Left lobe of liver (tissue), 2 donors: ENCODE data around the gene ROBO4. TPM values are rescaled to one million over a fixed set of nuclear protein-coding genes. Genes with fewer than 3 reads are reported as not detected.

Experiments used
- ATAC-seq: fragments of 200-7000 bp; cut with Tn5 transposase; one replicate; pipeline ENCODE4 v1.9.1; 2020; ENCODE audit warnings: mild to moderate bottlenecking, moderate library complexity
- DNase-seq: peaks from one replicate; pipeline ENCODE4 v3.0.0-alpha.2; 2020; ENCODE audit warnings: low spot score
- total RNA-seq: library from RNA; stranded (reverse); gene quantifications from one replicate; pipeline ENCODE4 v1.2.1, GENCODE V29; 2021
- donor health status: DM: no; HTN: no; CAD: no; lungs with moderate emphysema.
- donor health status: DM: no; HTN: yes; CAD: no.

Gene ROBO4
- total RNA-seq, 1 donor from 2014 or later: 6.3 TPM

DNA sequence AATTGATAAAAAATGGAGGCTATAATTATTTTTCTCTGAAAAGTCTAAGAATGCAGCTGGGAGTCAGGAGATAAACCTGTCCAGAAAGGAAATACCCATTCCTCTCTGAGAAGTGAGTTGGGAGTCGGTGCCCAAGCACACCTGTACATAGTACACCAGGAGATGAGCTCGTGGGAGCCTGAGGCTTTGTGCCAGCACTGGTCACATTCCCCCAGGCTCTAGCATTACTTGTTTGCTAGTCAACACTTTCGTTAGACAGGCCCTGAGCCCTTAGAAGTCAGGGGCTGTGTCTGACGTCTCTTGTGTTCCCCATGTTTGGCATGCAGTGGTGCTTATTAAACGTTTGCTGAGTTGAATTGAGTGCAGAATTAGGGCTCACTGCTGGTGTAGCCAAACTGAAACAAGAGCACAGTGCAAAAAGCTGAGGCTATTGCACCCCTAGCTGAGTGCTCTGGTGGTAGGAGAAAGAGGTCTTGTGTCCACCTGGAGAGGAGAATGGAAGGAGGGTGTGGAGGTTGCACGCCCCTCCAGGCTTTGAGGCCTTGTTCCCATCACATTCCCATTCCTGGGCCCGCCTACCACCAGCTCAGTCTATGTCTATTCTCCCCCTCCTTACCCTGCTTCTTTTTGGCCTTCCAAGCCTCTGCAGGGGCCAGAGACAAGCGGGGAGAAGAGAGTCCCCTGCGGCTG, 6.8 kb downstream of the ROBO4 start:
- no peak for ATAC-seq

DNA sequence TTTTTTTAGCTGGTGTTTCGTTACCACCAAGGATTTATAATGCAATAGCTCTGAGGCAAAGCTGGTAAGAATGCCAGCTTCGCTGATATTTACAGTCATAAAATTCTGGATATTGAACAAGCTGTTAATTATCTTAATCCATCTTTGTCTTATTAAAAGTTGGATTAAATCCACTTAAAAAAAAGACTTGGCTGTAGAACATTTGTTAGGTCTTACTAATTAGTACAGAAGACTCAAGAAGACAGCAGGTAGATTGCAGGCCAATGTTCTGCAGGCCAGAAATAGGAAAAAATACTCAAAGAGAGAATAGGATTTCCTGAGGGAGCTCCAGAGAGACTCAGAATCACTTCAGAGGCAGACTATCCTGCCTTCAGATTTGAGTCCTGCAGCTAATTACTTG, 7.5 kb downstream of the ROBO4 start:
- ATAC-seq (no peak), DNase-seq (no peak)

More for the DNA sequence above, 6.8 kb downstream of the ROBO4 start:
- DNase-seq: no peak

DNA sequence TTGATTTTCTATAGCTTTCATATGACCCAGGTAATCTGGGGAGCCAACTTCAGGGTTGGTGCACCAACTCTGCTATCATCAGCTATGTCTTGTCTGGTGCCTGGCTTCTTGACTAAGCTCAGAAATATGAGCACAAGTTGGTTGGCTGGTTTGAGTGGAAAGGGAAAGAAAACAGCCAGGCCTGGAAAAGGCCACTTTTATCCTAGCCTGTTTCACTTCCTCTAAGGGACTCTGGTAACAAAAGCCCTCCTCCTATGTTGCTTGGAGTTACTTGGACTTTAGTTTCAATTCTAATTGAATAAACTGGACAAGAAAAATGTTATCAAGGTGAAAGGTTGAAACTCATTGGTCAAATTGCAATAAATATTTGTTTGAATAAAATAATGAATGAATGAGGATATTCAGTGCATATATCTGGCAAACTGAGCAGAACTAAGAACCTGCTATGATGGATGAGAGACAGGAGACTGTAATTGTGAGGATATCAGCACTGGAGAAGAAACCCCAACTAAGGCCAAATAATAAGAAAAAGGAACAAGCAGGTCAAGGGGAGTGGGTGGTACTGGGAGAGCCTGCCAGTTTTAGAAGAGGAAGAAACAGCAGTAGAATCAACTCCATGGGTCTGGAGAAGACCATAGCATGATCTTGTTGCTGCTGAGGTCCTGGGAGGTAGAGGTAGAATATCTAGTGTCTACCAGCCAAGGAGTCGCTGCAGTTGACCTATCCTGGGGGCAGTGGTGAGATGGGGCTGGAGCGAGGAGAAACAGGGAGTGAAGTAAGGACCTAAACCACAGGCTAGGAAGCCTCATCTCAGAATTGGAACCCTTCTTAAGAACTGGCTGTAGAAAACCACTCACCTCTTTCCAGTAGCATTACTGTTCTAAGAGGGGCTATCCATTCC, 8.2 kb downstream of the ROBO4 start:
- DNase-seq (no peak), ATAC-seq (no peak)

DNA sequence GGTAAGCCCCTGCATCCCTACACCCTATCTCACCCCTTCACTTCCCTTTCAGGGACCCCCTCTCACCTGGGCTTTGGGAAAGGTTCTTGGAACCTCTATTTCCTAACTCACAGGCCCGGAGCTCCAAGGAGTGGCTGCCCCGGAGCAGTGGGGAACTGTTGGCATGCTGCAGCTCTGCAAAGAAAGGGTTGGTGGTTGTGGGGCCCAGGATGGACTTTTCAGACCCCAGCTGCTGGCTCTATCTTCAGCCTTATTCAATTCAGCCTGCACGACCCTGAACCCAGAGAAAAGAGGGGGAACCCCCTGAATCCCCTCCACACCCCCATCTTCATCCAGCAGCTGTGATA, 10.0 kb downstream of the ROBO4 start:
- DNase-seq (no peak), ATAC-seq (no peak)

DNA sequence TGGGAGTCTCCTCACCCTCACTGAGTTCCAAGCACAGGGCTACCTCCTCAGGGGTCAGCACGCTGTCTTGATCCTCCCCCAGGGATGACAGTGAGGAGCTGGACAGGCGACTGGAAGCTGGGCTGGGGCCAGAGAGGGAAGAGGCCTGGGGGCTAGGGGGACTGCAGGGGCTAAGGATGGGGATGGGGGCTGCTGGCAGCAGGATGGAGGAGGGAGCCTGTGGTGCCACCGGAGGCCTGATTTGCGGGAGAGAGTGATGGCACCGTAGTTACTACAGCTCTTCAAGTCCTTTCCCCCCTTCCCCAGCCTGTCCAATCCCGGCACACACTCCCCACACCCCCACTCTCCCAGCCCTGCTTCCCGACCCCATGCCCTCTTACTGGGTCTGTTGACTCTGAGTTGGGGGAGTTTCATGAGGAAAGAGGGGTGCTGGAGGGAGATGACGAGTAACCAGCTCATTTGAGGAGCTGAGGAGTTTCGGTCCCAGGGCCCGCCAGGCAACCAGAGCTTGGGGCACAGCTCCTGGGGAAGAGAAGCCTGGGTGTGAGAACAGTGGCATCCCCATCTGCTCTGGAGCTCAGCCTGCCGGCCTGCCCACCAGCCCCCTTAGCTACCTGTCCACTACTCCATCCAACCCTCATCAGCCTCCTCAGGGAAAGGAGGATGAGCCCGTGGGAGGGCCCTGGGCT, 10.5 kb downstream of the ROBO4 start:
- no peak for DNase-seq

DNA sequence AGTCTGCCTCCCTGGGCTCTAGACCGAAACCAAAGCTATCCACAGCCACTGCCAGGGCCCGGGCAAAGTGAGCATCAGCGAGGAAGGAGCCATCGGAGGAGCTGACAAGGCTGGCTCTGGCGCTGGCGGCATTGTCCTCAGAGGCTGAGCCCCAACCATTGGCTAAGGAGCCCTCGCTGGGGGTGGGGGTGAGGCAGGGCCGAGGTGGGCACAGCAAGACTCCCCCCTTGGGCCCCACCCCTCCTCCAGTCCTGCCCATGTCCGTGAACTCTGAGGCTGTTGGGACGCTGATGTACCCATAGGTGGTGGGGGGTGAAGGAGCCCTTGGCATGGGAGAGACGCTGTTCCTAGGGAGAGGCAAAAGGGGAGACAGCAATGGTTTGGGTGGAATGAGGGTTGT, 11.2 kb downstream of the ROBO4 start:
- ATAC-seq (no peak), DNase-seq (peak; percentile 38)

More for the DNA sequence above, 10.5 kb downstream of the ROBO4 start:
- no peak for ATAC-seq

DNA sequence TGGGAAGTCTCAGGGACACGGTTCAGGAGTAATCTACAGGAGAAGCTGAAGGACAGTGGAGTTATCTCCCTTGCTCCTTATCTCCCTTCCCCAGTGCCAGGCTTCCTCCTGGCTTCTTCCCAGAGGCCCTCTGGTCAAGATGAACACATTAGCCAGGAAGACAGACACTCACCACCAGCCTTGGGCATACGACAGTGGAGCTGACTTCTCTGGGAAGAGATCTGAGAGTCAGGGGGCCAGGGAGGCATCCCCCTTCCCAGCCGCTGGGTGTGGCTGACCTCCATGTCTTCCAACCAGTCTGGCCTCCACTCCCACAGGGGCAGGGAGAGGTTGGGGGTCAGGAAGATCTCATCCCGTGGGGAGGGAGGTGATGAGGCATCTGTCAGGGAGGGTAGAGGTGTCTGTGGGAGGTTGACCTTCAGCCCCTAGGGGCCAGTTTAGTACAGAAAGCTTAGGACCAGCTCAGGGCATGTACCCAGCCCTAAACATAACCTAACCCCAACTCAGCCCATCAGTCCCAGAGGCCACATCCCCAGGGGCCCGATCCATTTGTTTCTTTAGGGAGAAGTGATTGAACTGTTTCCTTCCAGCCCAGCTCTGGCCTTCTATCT, 12.7 kb downstream of the ROBO4 start:
- DNase-seq (no peak), ATAC-seq (no peak)

DNA sequence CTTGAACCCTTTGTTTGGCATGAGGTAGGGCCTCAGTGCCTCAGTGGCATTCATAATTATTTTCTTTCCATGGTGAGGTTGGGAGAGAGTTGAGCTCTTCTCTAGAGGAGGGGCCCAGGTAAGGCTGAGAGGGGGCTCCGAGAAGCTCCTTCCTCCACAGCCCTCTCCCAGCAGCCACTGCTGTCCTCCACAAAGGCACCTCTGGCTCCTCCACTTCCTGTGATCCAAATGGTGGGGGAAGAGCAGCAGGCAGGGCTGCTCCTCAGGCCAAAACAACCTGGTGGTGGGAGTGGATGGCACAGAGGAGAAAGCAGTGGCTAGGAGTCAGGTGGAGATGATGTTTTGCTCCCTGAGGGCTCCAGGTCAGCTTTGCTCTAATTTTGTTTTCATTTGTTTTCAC, 13.3 kb downstream of the ROBO4 start:
- DNase-seq: no peak
- no peak for ATAC-seq

DNA sequence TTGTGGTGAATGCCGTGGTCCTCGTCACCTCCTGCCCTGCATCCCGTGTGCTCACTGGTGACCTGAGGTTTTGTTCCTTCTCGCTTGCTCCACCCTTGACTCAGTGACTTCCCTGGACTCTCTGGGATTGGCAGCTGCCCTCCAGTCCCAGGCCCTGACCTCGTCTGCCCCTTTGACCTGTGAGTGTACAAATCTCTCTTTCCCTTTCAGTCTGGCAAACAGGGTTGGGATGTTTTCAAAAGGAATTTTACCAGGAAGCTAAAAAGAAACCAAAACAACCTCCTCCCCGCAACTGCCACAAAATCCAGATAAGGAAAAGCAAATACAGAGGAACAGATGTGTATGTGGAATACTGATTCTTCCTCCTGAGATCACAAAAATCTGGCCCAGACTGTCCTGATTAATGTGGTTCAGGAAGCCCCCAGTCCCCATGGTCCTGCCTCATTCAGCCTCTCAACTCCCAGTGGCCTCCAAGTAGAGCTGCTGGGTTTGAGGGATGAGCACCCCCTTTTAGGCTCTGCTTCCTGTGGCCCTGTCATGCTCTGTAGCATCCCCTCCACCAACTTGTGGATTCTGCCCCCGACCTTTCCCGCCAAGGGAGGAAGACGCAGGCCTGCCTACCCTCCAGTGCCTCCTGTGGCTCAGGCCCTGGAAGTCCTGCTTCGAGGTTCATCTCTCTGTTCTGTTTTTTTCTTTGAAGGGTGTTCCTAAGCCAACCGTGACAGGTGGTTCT, 15.2 kb downstream of the ROBO4 start:
- peak; percentile 69 for DNase-seq
- ATAC-seq: peak; percentile 91

DNA sequence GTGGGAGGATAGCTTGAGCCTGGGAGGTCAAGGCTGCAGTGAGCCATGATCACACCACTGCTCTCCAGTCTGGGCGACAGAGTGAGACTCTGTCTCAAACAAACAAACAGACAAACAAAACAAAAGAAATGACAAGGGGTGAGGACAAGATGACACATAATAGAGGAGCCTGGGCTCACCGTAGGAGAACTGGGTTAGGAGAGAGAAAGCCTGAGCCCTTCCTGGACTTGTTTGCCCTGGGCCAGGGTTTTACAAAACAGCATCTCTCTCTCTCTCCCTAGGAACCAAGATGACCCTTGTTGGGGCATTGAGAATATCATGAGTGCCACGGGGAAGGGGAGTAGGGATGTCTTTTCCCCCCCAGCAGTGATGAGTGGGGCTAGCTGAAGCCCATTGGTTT, 16.7 kb downstream of the ROBO4 start:
- ATAC-seq: no peak

DNA sequence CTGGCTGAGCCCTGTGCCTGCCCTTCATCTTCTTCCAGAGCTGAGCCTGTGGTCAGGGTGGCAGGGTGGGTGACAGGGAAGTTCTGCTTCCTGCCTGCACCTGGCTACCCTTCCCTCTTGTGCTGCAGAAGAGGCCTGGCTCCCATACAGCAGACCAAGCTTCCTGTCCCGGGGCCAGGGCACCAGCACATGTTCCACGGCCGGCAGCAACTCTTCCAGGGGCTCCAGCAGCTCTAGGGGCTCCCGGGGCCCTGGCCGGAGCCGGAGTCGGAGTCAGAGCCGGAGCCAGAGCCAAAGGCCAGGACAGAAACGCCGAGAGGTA, 17.4 kb downstream of the ROBO4 start:
- ATAC-seq: no peak
- peak; percentile 40 for DNase-seq

More for the DNA sequence above, 16.7 kb downstream of the ROBO4 start:
- DNase-seq: no peak

DNA sequence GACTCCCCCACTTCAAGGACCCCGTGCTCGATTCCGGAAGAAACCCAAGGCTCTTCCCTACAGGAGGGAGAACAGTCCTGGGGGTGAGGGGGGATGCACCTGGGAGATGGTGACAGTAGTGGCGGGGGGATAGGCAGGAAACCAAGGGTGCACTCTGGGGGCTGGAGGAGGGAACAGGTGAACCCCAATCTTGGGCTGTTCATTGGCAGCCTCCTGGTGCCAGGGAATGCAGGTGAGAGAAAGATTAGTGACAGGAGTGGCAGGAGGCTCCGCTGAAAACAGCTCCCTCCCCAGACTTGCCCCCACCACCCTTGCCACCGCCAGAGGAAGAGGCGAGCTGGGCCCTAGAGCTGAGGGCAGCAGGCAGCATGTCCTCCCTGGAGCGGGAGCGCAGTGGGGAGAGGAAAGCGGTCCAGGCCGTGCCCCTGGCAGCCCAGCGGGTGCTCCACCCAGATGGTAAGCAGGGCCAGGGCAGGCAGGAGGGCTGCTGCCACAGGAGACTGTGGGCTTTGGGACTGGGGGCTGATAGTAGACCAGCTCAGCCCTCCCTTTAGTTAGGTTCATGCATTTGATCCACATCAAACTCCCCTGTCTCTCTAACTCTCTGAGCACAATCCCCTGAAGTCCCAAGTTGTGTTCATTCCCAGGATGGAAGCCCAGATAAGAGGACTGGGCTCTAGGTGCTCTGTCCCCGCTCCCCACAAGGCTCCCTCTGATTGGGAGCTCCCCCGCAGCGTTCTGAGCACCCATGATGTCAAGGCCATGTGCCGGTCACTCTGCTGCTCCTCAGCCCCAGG, 18.0 kb downstream of the ROBO4 start:
- no peak for ATAC-seq
- peak; percentile 40 for DNase-seq

DNA sequence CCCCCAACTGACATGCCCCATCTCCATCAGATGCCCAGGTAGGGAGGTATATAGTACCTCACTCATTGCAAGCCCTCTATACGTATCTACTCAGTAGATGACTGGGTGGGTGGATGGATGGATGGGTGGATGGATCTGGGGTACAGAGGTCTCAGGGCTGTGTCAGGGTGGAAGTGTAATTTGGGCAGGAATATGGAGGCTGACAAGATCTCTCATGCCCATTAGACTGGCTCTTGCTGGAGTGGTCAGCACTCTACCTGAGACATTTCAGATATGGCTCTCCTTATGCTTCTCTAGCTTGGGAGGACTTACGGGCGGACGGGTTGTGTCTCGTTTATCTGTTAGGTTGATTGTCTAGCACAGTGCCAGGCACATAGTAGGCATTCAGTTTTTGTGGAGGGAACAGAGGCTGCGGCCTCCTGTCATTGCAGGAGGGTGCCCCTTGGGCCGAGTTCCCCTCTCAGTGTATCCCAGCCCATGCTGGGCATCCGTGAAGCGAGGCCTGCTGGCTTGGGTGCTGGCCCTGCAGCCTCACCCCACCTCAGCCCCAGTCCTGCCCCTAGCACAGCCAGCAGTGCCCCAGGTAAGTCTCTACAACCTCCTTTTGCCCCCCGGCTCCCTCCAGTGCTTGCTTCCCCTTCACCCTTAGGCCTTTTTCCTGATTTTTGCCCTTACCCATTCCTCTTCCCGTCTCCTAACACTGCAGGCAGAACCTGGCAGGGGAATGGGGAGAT, 18.7 kb downstream of the ROBO4 start:
- no peak for DNase-seq

DNA sequence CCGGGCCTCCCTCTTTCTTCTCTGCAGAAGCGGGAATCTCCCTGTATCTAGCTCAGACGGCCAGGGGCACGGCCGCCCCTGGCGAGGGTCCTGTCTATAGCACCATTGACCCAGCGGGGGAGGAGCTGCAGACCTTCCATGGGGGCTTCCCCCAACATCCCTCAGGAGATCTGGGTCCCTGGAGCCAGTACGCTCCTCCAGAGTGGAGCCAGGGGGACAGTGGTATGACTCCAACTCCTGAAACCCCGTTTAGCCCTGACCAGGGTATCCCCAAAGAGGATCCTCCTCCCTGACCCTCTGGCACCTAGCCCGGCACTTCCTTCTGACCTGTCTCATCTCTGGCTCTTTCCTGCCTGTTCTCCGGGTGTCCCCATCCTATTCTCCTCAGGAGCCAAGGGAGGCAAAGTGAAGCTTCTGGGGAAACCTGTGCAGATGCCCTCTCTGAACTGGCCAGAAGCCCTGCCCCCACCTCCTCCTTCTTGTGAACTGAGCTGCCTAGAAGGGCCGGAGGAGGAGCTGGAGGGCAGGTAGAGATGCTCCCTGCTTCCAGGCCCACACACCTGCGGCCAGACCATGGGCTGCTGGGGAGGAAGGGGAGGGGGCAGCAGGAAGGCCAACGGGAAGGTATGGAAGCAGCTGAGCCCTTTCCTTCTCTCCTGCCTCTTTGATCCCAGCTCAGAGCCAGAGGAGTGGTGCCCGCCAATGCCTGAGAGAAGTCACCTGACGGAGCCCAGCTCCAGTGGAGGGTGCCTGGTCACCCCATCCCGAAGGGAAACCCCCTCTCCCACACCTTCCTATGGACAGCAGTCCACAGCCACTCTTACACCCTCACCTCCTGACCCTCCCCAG, 19.5 kb downstream of the ROBO4 start:
- ATAC-seq (no peak), DNase-seq (no peak)

More for the DNA sequence above, 18.7 kb downstream of the ROBO4 start:
- ATAC-seq: no peak

DNA sequence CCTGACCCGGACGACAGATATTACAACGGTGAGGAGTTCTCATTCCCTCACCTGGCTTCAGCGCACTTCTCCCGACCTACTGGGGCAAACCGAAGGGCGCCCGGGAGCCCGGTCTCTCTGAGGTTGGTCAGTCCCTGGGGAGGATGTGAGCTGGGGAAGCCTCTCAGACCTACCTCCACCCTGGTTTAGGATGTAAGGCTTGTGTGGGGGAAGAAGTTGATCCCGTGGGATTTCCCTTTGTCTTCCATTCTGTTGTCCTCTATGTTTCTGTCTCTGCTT, 20.1 kb downstream of the ROBO4 start:
- DNase-seq (no peak), ATAC-seq (no peak)

DNA sequence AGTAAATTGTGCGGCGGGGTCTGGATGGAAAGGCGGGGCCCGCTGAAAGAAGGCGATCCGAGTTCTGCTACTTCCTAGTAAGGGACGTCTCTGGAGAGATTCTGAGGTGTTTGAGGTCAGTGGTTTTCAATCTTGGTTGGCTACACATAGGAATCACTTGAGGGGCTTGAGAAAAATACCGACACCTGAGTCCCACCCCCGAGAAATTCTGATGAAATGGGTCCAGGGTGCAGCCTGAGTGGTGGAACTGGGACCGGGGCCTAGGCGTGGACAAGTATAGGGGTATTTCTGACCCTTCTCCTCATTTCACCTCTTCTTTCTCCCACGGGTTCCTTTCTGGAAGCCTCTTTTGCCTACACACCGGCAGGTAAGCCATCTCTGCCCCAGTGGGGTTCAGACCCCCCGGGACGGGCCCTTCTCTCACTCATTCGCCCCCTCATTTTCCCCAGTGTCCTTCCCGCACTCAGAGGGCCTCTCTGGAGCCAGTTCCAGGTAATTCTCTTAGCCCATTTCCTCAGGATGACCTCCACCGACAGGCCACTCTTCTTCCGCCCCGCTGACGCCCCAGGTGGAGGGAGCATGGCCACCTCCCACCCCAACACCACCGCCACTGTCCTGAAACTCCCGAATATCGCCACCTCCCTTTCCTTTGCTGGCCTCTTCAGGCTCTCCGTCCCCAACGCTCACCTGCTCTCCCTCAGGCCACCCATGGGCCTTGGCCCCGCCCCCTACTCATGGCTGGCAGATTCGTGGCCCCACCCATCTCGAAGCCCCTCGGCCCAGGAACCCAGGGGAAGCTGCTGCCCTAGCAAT, 20.6 kb downstream of the ROBO4 start:
- DNase-seq (no peak), ATAC-seq (no peak)

DNA sequence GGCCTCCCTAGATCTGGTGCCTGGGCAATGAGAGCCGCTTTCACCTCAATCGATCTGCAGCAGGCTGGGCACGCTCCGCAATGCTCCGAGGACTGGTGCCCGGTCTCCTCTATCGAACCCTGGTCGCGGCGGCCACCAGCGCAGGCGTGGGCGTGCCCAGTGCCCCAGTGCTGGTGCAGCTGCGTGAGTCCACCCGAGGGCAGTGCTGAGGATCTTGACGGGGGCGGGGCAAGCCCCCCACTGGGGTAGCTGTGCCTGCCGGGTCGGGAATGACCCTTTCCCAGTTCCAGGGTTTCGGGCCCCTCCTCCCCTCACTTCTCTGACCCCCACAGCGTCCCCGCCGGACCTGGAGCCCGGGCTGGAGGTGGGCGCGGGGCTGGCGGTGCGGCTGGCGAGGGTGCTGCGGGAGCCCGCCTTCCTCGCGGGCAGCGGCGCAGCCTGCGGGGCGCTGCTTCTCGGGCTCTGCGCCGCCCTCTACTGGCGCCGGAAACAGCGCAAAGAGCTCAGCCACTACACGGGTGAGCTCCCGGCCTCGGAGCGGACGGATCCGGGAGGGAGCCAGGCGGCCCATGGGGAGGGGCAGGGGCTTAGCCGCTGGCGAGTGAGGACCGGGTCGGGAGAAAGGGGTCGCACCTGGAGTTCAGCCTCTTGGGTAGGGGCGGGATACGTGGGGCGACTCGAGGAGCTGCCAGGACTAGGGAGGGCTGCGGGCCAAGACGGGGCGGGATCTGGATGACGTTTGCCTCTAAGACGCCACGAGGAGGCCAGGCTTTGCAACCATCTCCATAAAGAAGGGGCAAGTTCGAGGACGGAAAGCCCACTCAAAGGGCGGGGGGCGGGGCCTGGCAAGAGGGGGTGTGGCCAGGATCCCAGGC, 21.5 kb downstream of the ROBO4 start:
- DNase-seq: peak; percentile 82

More for the DNA sequence above, 21.5 kb downstream of the ROBO4 start:
- peak; percentile 95 for ATAC-seq
